Measurements from ENCODE around the gene CELF4. TPM values are rescaled to one million over a fixed set of nuclear protein-coding genes. Genes with fewer than 3 reads are reported as not detected.

The CELF4 gene
- total RNA-seq, 1 experiment from 2014 or later, result not detected

- Histone ChIP-seq H3K4me1 (replicated peaks) (no peaks in the 10 kb centered on the region), H3K27ac (no peak overlapping the region), H3K9me3 (replicated peaks) (no peaks in the 10 kb centered on the region), H3K4me3 (no peak overlapping the region), H3K27me3 (replicated peaks) (peaks cover 5% of the 10 kb centered on the region; the same call in 1 of the 2 replicates), H3K36me3 (no peaks in the 10 kb centered on the region)
- DNase-seq (ENCODE audit: low read depth in 1 of 2, low spot score in 2 of 2), result no peak
These were observed 15.3 kb downstream of the CELF4 start for GRCh38 chr18:37550118-37550875.

GRCh38 chr18:37548679-37549289 lies 16.8 kb downstream of the CELF4 start:
- Histone ChIP-seq H3K27me3 (replicated peaks) (peaks cover 5% of the 10 kb centered on the region; the same call in 1 of the 2 replicates), H3K27ac (no peak overlapping the region), H3K9me3 (replicated peaks) (no peaks in the 10 kb centered on the region), H3K4me1 (replicated peaks) (no peaks in the 10 kb centered on the region), H3K36me3 (no peaks in the 10 kb centered on the region), H3K4me3 (no peak overlapping the region)
- no peak for DNase-seq (ENCODE audit: low read depth in 1 of 2, low spot score in 2 of 2)

GRCh38 chr18:37547196-37547827 lies 18.3 kb downstream of the CELF4 start:
- no peak overlapping the region for H3K27ac ChIP-seq
- no peak for DNase-seq (ENCODE audit: low read depth in 1 of 2, low spot score in 2 of 2)
- no peaks in the 10 kb centered on the region for H3K9me3 ChIP-seq (replicated peaks)
- no peaks in the 10 kb centered on the region for H3K4me1 ChIP-seq (replicated peaks)
- H3K36me3 ChIP-seq, result no peaks in the 10 kb centered on the region
- H3K27me3 ChIP-seq (replicated peaks), result peaks cover 5% of the 10 kb centered on the region; the same call in 1 of the 2 replicates
- no peak overlapping the region for H3K4me3 ChIP-seq

GRCh38 chr18:37546651-37547050 lies 18.9 kb downstream of the CELF4 start:
- no peaks in the 10 kb centered on the region for H3K36me3 ChIP-seq
- H3K4me3 ChIP-seq, result no peak overlapping the region
- H3K4me1 ChIP-seq (replicated peaks), result no peaks in the 10 kb centered on the region
- H3K9me3 ChIP-seq (replicated peaks), result no peaks in the 10 kb centered on the region
- no peak overlapping the region for H3K27ac ChIP-seq
- DNase-seq (ENCODE audit: low read depth in 1 of 2, low spot score in 2 of 2), result no peak
- H3K27me3 ChIP-seq (replicated peaks), result peaks cover 5% of the 10 kb centered on the region; the same call in 1 of the 2 replicates

- Histone ChIP-seq H3K9me3 (replicated peaks) (no peaks in the 10 kb centered on the region), H3K36me3 (no peaks in the 10 kb centered on the region), H3K27me3 (replicated peaks) (peaks cover 5% of the 10 kb centered on the region; the same call in 1 of the 2 replicates), H3K4me3 (no peak overlapping the region), H3K4me1 (replicated peaks) (no peaks in the 10 kb centered on the region), H3K27ac (no peak overlapping the region)
- no peak for DNase-seq (ENCODE audit: low read depth in 1 of 2, low spot score in 2 of 2)
These were observed 19.4 kb downstream of the CELF4 start for GRCh38 chr18:37546272-37546537.

- Histone ChIP-seq H3K9me3 (replicated peaks) (no peaks in the 10 kb centered on the region), H3K4me3 (no peak overlapping the region), H3K4me1 (replicated peaks) (no peaks in the 10 kb centered on the region), H3K27me3 (replicated peaks) (peaks cover 5% of the 10 kb centered on the region; the same call in 1 of the 2 replicates), H3K36me3 (no peaks in the 10 kb centered on the region), H3K27ac (no peak overlapping the region)
- DNase-seq (ENCODE audit: low read depth in 1 of 2, low spot score in 2 of 2), result no peak
These were observed 19.9 kb downstream of the CELF4 start for GRCh38 chr18:37545461-37546271.

- Histone ChIP-seq H3K4me1 (replicated peaks) (no peaks in the 10 kb centered on the region), H3K27me3 (replicated peaks) (peaks cover 5% of the 10 kb centered on the region; the same call in 1 of the 2 replicates)
- DNase-seq (ENCODE audit: low read depth in 1 of 2, low spot score in 2 of 2), result no peak
These were observed 20.9 kb downstream of the CELF4 start for GRCh38 chr18:37544713-37545112.

GRCh38 chr18:37544217-37544616 lies 21.4 kb downstream of the CELF4 start:
- H3K4me3 ChIP-seq, result no peak overlapping the region

More at GRCh38 chr18:37544713-37545112, 20.9 kb downstream of the CELF4 start:
- no peak overlapping the region for H3K27ac ChIP-seq
- no peak overlapping the region for H3K4me3 ChIP-seq
- H3K36me3 ChIP-seq, result no peaks in the 10 kb centered on the region
- H3K9me3 ChIP-seq (replicated peaks), result no peaks in the 10 kb centered on the region

GRCh38 chr18:37543321-37543720 lies 22.3 kb downstream of the CELF4 start:
- Histone ChIP-seq H3K9me3 (replicated peaks) (no peaks in the 10 kb centered on the region), H3K27ac (no peak overlapping the region), H3K4me1 (replicated peaks) (no peaks in the 10 kb centered on the region), H3K4me3 (no peak overlapping the region), H3K27me3 (replicated peaks) (peaks cover 5% of the 10 kb centered on the region; the same call in 1 of the 2 replicates), H3K36me3 (no peaks in the 10 kb centered on the region)
- no peak for DNase-seq (ENCODE audit: low read depth in 1 of 2, low spot score in 2 of 2)

More at GRCh38 chr18:37544217-37544616, 21.4 kb downstream of the CELF4 start:
- Histone ChIP-seq H3K4me1 (replicated peaks) (no peaks in the 10 kb centered on the region), H3K27me3 (replicated peaks) (peaks cover 5% of the 10 kb centered on the region; the same call in 1 of the 2 replicates), H3K27ac (no peak overlapping the region), H3K9me3 (replicated peaks) (no peaks in the 10 kb centered on the region), H3K36me3 (no peaks in the 10 kb centered on the region)
- DNase-seq (ENCODE audit: low read depth in 1 of 2, low spot score in 2 of 2), result no peak

GRCh38 chr18:37541517-37541916 lies 24.1 kb downstream of the CELF4 start:
- Histone ChIP-seq H3K27me3 (replicated peaks) (no peaks in the 10 kb centered on the region; the same call in 1 of the 2 replicates), H3K27ac (no peak overlapping the region), H3K36me3 (no peaks in the 10 kb centered on the region), H3K4me1 (replicated peaks) (no peaks in the 10 kb centered on the region), H3K4me3 (no peak overlapping the region), H3K9me3 (replicated peaks) (no peaks in the 10 kb centered on the region; the same call in 1 of the 2 replicates)
- no peak for DNase-seq (ENCODE audit: low read depth in 1 of 2, low spot score in 2 of 2)

- no peak overlapping the region for H3K4me3 ChIP-seq
- no peaks in the 10 kb centered on the region; the same call in 1 of the 2 replicates for H3K9me3 ChIP-seq (replicated peaks)
- H3K27ac ChIP-seq, result no peak overlapping the region
- DNase-seq (ENCODE audit: low read depth in 1 of 2, low spot score in 2 of 2), result no peak
- no peaks in the 10 kb centered on the region for H3K36me3 ChIP-seq
- no peaks in the 10 kb centered on the region for H3K4me1 ChIP-seq (replicated peaks)
- H3K27me3 ChIP-seq (replicated peaks), result no peaks in the 10 kb centered on the region; the same call in 1 of the 2 replicates
These were observed 25.0 kb downstream of the CELF4 start for GRCh38 chr18:37540424-37541138.

GRCh38 chr18:37539236-37539635 lies 26.4 kb downstream of the CELF4 start:
- DNase-seq (ENCODE audit: low read depth in 1 of 2, low spot score in 2 of 2), result no peak
- H3K9me3 ChIP-seq (replicated peaks), result no peaks in the 10 kb centered on the region; the same call in 1 of the 2 replicates
- no peaks in the 10 kb centered on the region; the same call in 1 of the 2 replicates for H3K27me3 ChIP-seq (replicated peaks)
- no peak overlapping the region for H3K4me3 ChIP-seq
- no peaks in the 10 kb centered on the region for H3K4me1 ChIP-seq (replicated peaks)
- H3K36me3 ChIP-seq, result no peaks in the 10 kb centered on the region
- H3K27ac ChIP-seq, result no peak overlapping the region

All from SJSA1 (cell line).